Hepatocyte (in vitro differentiated cells): ENCODE results near the gene PDE4B. TPM values are rescaled to one million over a fixed set of nuclear protein-coding genes. Genes with fewer than 3 reads are reported as not detected.

Experiments
- DNase-seq: peaks from one replicate; pipeline ENCODE4 v3.0.0-alpha.2; 2016; ENCODE audit warnings: low spot score
- H2AFZ ChIP-seq: fragments of 200-600 bp; sonication (generic); 2 replicates; pipeline ENCODE4 v1.6.0; 2016; ENCODE audit warnings: antibody characterized with exemption, mild to moderate bottlenecking
- H3K27ac ChIP-seq: fragments of 200-600 bp; sonication (generic); 2 replicates; pipeline ENCODE4 v1.5.1; 2016; ENCODE audit warnings: mild to moderate bottlenecking
- H3K27me3 ChIP-seq: fragments of 200-600 bp; sonication (generic); 2 replicates; pipeline ENCODE4 v1.6.1; 2016
- H3K36me3 ChIP-seq: fragments of 200-600 bp; sonication (generic); replicated peaks from 2 replicates; pipeline ENCODE4 v1.5.1; 2016; ENCODE audit warnings: low read depth; ENCODE audit not compliant: insufficient read depth
- H3K4me1 ChIP-seq: fragments of 200-600 bp; sonication (generic); 2 replicates; pipeline ENCODE4 v1.5.1; 2016; ENCODE audit warnings: mild to moderate bottlenecking, moderate library complexity; ENCODE audit not compliant: insufficient read depth
- H3K4me2 ChIP-seq: fragments of 200-600 bp; sonication (generic); 2 replicates; pipeline ENCODE4 v1.6.0; 2016
- H3K4me3 ChIP-seq: fragments of 200-600 bp; sonication (generic); 2 replicates; pipeline ENCODE4 v1.5.1; 2016; ENCODE audit warnings: mild to moderate bottlenecking
- H3K79me2 ChIP-seq: fragments of 200-600 bp; sonication (generic); 2 replicates; pipeline ENCODE4 v1.6.0; 2017; ENCODE audit warnings: mild to moderate bottlenecking
- H3K9me2 ChIP-seq: fragments of 200-600 bp; sonication (generic); replicated peaks from 2 replicates; pipeline ENCODE4 v1.6.0; 2017; ENCODE audit warnings: mild to moderate bottlenecking; ENCODE audit not compliant: insufficient read depth
- H3K9me3 ChIP-seq: fragments of 200-600 bp; sonication (generic); 2 replicates; pipeline ENCODE4 v1.5.1; 2016; ENCODE audit warnings: low read depth, mild to moderate bottlenecking
- H4K20me1 ChIP-seq: fragments of 200-600 bp; sonication (generic); 2 replicates; pipeline ENCODE4 v1.6.0; 2016; ENCODE audit warnings: mild to moderate bottlenecking; ENCODE audit not compliant: insufficient read depth, poor library complexity, severe bottlenecking
- EZH2 ChIP-seq: fragments of 200-600 bp; sonication (generic); IDR thresholded peaks from 2 replicates; pipeline ENCODE4 v1.6.1; 2016; ENCODE audit warnings: antibody characterized with exemption, mild to moderate bottlenecking, borderline replicate concordance
- EZH2phosphoT487 ChIP-seq: fragments of 200-600 bp; sonication (generic); IDR thresholded peaks from one replicate; pipeline ENCODE4 v1.6.1; 2018; ENCODE audit warnings: antibody characterized with exemption, mild to moderate bottlenecking, low read depth, moderate library complexity; ENCODE audit not compliant: unreplicated experiment, severe bottlenecking
- WGBS: methylation state at CpG from one replicate; pipeline ENCODE4 v1.1.6; 2016; ENCODE audit warnings: low lambda C conversion rate; ENCODE audit errors: missing lambda C conversion rate; 5-methylcytosine and 5-hydroxymethylcytosine counted together
- polyA plus RNA-seq: library from polyadenylated mRNA; unstranded; fragments of >200 nt; fragmentation: Nextera tagmentation; extraction: Ambion mirVana; gene quantifications from 2 replicates; pipeline ENCODE4 v1.2.1, GENCODE V29; 2016
- total RNA-seq: library from RNA; depleted of rRNA; stranded (reverse); fragments of >200 nt; gene quantifications from 2 replicates; pipeline ENCODE4 v1.2.3, GENCODE V29; 2014
- TF ChIP-seq, protein P1 (sequence below): fragments of 200-600 bp; sonication (generic); IDR thresholded peaks from 2 replicates; pipeline ENCODE4 v1.5.1; 2016; ENCODE audit warnings: antibody characterized with exemption, mild to moderate bottlenecking; ENCODE audit not compliant: poor library complexity

PDE4B gene
- total and polyA plus RNA-seq, 2 experiments from 2014 or later, result 1.8 to 3.4 TPM

DNA sequence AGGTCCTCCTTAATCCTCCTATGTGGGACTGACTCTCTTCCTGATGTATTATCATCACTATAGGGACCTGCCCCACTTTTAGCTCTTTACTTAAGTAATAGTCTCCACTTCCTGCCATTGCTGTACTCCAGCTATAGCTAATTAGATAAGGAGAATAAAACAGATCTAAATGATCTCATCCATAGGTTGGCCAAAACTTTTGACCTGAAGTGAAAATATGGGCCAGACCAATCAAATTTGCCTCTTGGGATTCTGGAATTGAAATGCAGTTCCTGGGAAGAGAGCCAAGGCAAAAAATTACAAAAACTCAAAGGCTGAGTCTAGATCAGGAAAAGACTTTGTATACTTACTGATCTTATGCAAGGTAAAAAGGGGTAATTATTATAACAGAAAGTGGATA is 36.1 kb upstream of the PDE4B start:
- no peaks in the 10 kb centered on the region for H3K9me3 ChIP-seq
- no peak for DNase-seq
- TF ChIP-seq, protein P1, sequence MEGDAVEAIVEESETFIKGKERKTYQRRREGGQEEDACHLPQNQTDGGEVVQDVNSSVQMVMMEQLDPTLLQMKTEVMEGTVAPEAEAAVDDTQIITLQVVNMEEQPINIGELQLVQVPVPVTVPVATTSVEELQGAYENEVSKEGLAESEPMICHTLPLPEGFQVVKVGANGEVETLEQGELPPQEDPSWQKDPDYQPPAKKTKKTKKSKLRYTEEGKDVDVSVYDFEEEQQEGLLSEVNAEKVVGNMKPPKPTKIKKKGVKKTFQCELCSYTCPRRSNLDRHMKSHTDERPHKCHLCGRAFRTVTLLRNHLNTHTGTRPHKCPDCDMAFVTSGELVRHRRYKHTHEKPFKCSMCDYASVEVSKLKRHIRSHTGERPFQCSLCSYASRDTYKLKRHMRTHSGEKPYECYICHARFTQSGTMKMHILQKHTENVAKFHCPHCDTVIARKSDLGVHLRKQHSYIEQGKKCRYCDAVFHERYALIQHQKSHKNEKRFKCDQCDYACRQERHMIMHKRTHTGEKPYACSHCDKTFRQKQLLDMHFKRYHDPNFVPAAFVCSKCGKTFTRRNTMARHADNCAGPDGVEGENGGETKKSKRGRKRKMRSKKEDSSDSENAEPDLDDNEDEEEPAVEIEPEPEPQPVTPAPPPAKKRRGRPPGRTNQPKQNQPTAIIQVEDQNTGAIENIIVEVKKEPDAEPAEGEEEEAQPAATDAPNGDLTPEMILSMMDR, result no peak
- TF ChIP-seq EZH2, result no peak
- no peak for TF ChIP-seq EZH2phosphoT487
- no peaks in the 10 kb centered on the region for H3K9me2 ChIP-seq
- no peak overlapping the region for H2AFZ ChIP-seq
- H3K4me2 ChIP-seq, result no peak overlapping the region
- peaks cover 3% of the 10 kb centered on the region for H3K27me3 ChIP-seq
- H4K20me1 ChIP-seq, result no peaks in the 10 kb centered on the region
- no peaks in the 10 kb centered on the region for H3K4me1 ChIP-seq
- no peak overlapping the region for H3K4me3 ChIP-seq
- H3K27ac ChIP-seq, result no peak overlapping the region
- no peaks in the 10 kb centered on the region for H3K79me2 ChIP-seq
- no peaks in the 10 kb centered on the region for H3K36me3 ChIP-seq

DNA sequence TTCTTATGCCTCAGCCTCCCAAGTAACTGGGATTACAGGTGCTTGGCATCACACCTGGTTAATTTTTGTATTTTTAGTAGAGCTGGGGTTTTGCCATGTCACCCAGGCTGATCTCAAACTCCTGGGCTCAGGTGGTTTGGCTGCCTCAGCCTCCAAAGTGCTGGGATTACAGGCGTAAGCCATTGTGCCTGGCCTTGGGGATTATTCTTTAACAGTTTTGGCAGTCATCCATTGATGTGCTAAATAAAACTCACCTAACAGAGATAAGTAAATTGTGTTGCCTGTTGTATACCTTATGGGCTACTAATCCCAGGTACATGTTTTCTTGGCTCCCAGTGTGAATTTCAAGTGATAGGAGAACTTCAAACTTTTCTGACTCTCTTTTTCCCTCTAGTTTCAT is 35.2 kb upstream of the PDE4B start:
- Histone ChIP-seq H3K27ac (no peak overlapping the region), H3K79me2 (no peaks in the 10 kb centered on the region), H3K4me3 (no peak overlapping the region), H4K20me1 (no peaks in the 10 kb centered on the region), H3K27me3 (no peaks in the 10 kb centered on the region), H2AFZ (no peak overlapping the region), H3K9me3 (no peaks in the 10 kb centered on the region), H3K36me3 (no peaks in the 10 kb centered on the region), H3K4me1 (no peaks in the 10 kb centered on the region), H3K4me2 (no peak overlapping the region), H3K9me2 (no peaks in the 10 kb centered on the region)
- TF ChIP-seq EZH2phosphoT487 (no peak), EZH2 (no peak)
- no peak for DNase-seq
- 93% methylated on average over 1 of the region's 1 CpG for WGBS

DNA sequence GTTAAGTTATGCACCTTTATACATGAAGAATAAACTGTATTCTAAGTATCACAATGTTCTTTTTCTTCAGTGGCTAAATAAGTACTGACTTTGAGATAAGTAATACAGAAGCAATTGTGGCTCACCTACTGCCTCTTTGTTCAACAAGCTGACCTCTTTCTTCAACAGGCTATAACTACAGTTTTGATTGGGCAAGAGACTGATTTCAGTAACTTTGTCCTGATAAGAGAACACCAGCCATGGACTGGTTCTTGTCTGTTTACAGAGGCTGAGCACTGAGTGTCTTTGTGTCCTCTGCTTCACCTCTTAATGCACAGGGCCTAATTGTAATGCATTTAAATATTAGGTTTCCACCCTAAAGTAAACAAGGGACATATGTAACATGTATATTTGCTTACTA is 34.6 kb upstream of the PDE4B start:
- TF ChIP-seq, protein P1, result no peak
- TF ChIP-seq EZH2 (no peak), EZH2phosphoT487 (no peak)
- Histone ChIP-seq H3K27me3 (no peaks in the 10 kb centered on the region), H4K20me1 (no peaks in the 10 kb centered on the region), H3K9me3 (no peaks in the 10 kb centered on the region), H3K36me3 (no peaks in the 10 kb centered on the region), H3K9me2 (no peaks in the 10 kb centered on the region), H3K4me3 (no peak overlapping the region), H2AFZ (no peak overlapping the region), H3K79me2 (no peaks in the 10 kb centered on the region), H3K4me2 (no peak overlapping the region), H3K4me1 (no peaks in the 10 kb centered on the region), H3K27ac (no peak overlapping the region)
- DNase-seq, result peak; percentile 13

DNA sequence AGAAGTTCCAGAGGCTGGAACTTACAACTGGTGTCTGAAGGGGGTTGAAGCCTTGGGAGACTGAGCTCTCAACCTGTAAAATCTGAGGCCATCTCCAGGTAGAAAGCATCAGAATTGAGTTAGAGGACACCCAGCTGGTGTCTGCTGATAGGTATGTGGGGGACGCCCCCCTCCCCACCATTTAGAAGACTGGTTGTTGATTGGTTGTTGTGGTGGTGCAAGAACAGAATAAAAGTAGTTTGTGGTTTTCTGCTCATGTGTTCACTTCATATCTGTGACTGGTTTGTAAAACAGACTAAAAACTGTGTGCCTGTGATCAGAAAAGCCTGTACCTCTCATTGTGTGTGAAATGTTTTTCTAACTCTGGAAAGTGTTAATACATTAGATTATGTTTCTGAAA is 33.2 kb upstream of the PDE4B start:
- H2AFZ ChIP-seq, result no peak overlapping the region
- no peaks in the 10 kb centered on the region for H4K20me1 ChIP-seq
- no peak for DNase-seq
- WGBS, result 95% methylated on average over 1 of the region's 1 CpG
- H3K4me3 ChIP-seq, result no peak overlapping the region
- H3K36me3 ChIP-seq, result no peaks in the 10 kb centered on the region
- no peak for TF ChIP-seq EZH2
- TF ChIP-seq, protein P1, result no peak
- no peak for TF ChIP-seq EZH2phosphoT487
- H3K27ac ChIP-seq, result no peak overlapping the region
- H3K4me2 ChIP-seq, result no peak overlapping the region
- no peaks in the 10 kb centered on the region for H3K4me1 ChIP-seq
- no peaks in the 10 kb centered on the region for H3K79me2 ChIP-seq
- H3K27me3 ChIP-seq, result no peaks in the 10 kb centered on the region
- H3K9me2 ChIP-seq, result no peaks in the 10 kb centered on the region
- H3K9me3 ChIP-seq, result no peaks in the 10 kb centered on the region
